HG02763 (cell line): ENCODE results near the gene LRRK2.

Experiments
- ATAC-seq: cut with Tn5 transposase; IDR thresholded peaks from one replicate; pipeline ENCODE4 v1.9.1; 2021; ENCODE audit warnings: mild to moderate bottlenecking, moderate library complexity; ENCODE audit not compliant: unreplicated experiment

The LRRK2 gene

GRCh38 chr12:40224439-40225291 is at the start of gene LRRK2:
Gene LRRK2 (plus strand): TSS chr12:40224997. CDS start chr12:40225132, 135 bp downstream.
- ATAC-seq, result peak; percentile 46

DNA sequence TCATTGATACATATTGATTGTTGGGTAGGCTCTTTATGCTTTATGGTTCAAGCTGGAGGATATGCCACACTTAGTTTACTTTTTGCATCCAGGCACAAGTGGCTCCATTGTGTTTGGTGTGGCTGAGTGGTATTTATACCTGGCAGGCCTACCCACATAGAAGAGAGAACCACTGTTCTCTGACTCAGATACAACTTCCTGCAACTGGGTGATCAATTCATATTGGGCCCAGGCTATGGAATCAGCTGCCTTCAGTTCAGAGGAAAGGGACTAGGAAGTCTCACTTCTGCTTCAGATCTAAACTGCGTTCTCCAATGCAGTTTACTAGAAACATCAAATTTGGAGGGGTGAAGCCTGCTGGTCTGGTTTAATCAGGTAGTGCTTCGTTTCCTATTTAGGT is 49.8 kb upstream of the LRRK2 start:
- no peak for ATAC-seq

- no peak for ATAC-seq
Measured at GRCh38 chr12:40175489-40175888, 49.3 kb upstream of the LRRK2 start.

DNA sequence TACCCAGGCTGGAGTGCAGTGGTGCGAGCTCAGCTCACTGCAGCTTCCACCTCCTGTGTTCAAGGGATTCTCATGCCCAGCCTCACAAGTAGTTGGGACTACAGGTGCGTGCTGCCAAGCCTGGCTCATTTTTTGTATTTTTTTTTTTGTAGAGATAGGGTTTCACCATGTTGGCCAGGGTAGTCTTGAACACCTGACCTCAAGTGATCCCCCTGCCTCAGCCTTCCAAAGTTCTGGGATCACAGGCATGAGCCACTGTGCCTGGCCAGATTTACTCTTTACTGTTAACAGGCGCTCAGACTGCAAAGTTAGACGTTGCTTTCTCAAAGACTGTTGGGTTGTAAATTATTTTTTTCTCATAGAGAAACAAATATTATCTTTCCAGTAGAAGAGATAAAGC is 46.1 kb upstream of the LRRK2 start:
- ATAC-seq, result no peak

- no peak for ATAC-seq
Measured at GRCh38 chr12:40181490-40181889, 43.3 kb upstream of the LRRK2 start.

GRCh38 chr12:40183715-40184114 is 41.1 kb upstream of the LRRK2 start:
- ATAC-seq, result no peak

- no peak for ATAC-seq
Measured at GRCh38 chr12:40184493-40185302, 40.1 kb upstream of the LRRK2 start.

DNA sequence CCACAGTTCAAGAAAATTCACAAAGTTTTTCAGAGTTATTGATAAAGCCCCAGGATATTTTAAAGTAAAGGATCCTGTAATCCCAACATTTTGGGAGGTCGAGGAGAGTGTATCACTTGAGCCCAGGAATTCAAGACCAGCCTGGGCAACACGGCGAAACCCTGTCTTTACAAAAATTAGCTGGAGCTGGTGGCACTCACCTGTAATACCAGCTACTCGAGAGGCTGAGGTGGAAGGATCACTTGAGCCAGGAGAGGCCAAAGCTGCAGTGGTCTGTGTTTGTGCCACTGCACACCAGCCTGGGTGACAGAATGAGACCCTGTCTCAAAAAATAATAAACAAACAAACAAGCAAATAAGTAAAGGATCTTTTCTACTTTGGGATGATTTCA is 39.5 kb upstream of the LRRK2 start:
- no peak for ATAC-seq

DNA sequence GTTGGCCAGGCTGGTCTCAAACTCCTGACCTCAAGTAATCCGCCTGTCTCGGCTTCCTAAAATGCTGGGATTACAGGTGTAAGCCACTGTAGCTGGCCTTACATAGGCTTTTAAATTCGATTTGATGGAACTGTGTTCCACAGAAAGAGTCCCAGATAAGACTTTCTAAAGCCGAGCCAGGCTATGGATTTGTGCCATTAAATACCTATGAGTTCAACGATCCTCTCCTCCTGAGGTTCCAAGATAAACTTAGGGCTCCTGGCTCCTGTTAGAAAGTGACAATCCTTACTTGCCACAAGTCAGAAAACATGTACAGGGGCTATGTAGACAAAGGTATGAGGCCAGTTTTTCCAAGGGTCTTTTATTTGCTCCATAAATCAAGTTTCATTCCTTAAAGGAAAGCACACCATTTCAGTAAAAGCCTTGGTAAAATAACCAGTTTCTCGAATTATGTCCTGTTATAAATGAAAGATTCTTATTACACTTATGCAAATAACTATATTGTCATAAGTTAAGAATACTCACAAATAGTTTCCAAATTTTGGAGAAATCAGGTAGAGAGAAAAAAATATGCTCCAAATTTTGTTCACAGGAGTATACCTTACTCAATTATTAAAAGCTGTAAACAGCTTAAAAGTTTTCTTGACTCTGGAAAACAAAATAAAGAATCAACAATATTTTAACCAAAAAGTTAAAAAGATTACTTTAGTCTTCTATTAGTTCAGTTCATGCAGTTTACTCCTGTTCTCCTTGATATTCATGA is 36.1 kb upstream of the LRRK2 start:
- ATAC-seq, result no peak

GRCh38 chr12:40192704-40193255 is 32.0 kb upstream of the LRRK2 start:
- ATAC-seq, result peak; percentile 96

GRCh38 chr12:40194846-40195245 is 30.0 kb upstream of the LRRK2 start:
- no peak for ATAC-seq

GRCh38 chr12:40197590-40197989 is 27.2 kb upstream of the LRRK2 start:
- ATAC-seq, result no peak

- no peak for ATAC-seq
Measured at GRCh38 chr12:40198601-40199000, 26.2 kb upstream of the LRRK2 start.

DNA sequence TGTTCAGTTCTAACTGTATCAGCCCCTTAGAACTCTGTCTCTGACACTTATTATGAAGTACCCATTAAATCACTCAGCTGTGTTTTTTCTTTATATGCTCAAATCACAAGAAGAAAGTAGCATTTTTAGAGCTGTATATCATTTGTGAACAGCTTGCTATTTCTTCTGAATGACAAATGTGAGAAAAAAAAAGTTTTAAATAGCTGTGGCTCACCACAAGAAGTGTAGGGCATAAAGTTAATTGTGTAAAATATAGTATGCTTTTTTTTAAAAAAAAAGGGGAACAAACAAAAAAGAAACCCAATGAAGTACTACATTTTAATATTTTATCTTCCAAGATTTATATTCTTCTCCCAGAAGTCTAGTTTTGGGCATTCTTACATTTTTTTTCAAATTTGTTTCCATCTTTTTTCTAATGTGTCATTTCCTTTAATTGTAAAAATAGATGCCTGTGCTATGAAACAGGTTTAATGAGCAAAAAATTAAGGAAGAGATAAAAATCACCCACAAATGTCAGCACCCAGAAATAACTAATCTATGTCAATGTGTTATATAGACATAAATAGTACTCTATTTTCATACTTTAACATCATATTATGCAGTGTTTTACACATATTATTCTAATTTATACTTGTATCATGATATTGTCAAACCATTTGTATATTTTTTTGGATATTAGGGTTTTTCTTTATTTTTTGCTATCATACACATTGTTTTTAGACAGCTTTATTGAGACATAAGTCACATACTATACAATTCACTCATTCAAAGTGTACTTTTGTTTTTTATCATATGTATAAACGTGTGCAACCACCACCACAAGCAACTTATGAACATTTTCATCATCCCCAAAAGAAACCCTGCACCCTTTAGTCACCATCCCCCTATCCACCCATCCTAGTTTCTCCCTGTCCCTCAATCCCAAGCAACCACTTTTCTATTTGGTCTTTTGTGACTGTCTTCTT is 22.4 kb upstream of the LRRK2 start:
- no peak for ATAC-seq

- ATAC-seq, result no peak
Measured at GRCh38 chr12:40203060-40203430, 21.8 kb upstream of the LRRK2 start.

DNA sequence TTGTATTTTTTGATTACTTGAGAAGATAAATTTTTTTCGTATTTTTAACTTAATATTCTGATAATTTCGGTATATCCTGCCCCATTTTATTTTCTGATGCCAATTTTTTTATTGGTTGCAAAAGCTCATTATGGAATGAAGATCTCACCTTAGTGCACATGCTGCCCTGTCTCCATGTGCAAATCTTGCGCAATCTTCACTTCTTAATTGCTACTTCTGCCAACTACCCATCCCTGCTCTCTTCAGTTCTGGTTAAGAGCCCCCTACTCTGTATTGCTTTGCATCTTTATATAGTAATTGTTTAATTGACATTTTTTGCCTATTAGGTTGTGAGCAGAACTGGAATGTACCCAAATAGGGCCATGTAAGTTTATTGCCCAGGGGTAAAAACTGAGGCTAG is 20.5 kb upstream of the LRRK2 start:
- ATAC-seq, result no peak

GRCh38 chr12:40207551-40207950 is 17.2 kb upstream of the LRRK2 start:
- ATAC-seq, result no peak

GRCh38 chr12:40208707-40209446 is 15.9 kb upstream of the LRRK2 start:
- ATAC-seq, result peak; percentile 79

- ATAC-seq, result no peak
Measured at GRCh38 chr12:40209886-40210285, 14.9 kb upstream of the LRRK2 start.
